Pons (tissue), 1 donor: ENCODE data around the gene FHIT.
"Not testable (repeated sequence)": the region's sequence is repeated elsewhere in the genome, so short reads cannot be mapped to it uniquely, and the experiment has no call there.

Experiments
- DNase-seq: peaks from one replicate; pipeline ENCODE4 v3.0.0-alpha.2; 2016; ENCODE audit warnings: low spot score

FHIT gene

GRCh38 chr3:60557122-60557521, 694.1 kb downstream of the FHIT start:
- DNase-seq, result no peak

- no peak for DNase-seq
These were observed 695.4 kb downstream of the FHIT start for GRCh38 chr3:60555686-60556354.

- no peak for DNase-seq
These were observed 698.1 kb downstream of the FHIT start for GRCh38 chr3:60553144-60553543.

DNA sequence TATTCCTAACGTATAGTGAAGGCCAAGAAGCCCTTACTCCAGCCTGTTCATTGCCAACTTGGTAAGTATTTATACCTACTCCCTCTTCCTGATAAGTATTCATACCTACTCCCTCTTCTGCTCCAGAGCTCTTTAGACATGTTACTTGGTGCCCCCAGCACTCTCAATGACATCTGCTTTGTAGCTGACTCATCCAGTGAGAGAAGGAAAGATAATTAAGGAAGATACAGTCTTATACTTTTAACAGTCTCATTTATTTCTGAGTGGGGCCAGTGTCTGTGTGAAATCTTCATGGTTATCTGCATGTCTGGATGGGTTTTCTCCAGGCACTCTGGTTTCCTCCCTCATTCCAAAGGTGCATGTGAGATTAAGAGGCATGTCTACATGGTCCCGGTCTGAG, 698.7 kb downstream of the FHIT start:
- DNase-seq, result no peak

DNA sequence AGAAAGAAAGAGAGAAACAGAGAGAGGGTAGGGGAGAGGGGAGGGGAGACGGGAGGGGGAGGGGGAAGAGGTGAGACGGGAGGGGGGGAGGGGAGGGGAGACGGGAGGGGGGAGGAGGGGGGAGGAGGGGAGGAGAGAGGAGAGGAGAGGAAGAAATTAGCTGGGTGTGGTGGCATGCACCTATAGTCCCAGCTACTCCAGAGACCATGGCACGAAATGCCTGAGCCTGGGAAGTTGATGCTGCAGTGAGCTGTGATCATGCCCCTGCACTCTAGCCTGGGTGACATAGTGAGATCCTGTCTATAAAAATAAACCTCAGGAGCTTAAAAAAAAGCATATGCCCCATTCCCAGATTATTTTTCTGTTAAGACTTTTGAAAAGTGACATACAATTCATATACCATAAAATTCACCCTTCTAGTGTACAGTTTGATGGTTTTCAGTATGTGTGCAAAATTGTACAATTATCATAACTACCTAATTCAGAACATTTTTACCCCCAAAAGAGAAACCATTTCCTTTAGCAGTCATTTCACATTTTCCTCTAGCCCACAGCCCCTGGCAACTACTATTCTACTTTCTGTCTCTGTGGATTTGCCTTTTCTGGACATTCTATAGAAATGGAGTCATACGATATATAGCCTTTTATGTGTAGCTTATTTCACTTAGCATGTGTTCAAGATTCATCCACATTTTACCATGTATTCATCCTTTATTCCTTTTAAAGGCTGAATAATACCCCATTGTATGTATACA, 699.6 kb downstream of the FHIT start:
- DNase-seq, result no peak

GRCh38 chr3:60549863-60550262, 701.4 kb downstream of the FHIT start:
- no peak for DNase-seq

DNA sequence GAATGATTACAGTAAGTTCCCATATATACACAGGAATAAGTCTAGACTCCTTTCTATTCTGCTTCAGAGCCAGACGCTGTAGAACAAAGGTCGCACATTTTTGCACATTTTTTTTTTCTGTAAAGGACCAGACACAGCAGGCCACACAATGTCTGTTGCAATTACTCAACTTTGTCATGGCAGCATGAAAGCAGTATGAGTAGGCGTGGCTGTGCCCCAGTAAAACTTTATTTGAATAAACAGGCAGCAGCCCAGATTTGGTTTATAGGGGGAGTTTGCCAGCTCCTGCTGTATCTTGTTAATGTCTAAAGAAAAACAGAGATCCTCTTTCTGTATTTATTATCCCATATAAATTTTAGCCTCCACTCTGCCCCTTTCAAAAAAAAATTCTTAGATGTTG, 708.3 kb downstream of the FHIT start:
- no peak for DNase-seq

- not testable (repeated sequence) for DNase-seq
These were observed 711.9 kb downstream of the FHIT start for GRCh38 chr3:60539394-60539793.

- no peak for DNase-seq
These were observed 714.8 kb downstream of the FHIT start for GRCh38 chr3:60536420-60536819.

DNA sequence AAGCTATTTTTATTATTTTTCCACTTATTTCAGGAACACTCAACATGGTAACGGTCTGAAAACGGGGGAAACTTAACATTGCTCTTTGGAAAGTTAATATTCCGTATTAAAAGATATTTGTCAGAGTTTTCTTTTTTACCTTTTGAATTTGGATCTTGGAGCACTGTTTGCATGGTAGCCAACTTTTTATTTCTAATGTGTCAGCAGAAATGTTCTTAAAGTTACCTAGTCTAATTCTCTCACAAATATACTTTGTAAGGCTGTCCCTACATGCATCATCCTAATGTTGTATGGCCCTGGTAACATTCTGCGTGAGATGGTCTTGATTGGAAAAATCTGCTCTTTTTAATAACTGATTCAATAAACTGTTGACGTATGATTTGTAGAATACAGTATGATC, 719.5 kb downstream of the FHIT start:
- DNase-seq, result no peak

DNA sequence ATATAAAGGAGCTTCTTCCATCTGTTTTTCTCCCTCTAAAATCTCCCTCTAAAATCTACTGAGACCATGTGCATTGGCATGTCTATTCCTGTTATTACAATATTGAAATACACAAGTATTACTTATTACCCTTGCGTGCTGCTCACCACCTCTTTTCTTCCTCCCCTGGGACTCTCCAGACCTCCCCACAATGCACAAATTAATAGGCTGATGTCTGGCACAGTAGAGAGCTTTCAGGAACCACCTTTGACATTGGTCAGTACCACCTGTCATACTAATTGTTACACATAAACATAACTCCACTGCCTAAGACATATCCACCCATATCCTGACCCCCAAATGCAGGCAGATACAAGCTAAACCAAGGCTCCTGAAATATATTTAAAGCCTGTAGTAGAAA, 722.6 kb downstream of the FHIT start:
- no peak for DNase-seq

DNA sequence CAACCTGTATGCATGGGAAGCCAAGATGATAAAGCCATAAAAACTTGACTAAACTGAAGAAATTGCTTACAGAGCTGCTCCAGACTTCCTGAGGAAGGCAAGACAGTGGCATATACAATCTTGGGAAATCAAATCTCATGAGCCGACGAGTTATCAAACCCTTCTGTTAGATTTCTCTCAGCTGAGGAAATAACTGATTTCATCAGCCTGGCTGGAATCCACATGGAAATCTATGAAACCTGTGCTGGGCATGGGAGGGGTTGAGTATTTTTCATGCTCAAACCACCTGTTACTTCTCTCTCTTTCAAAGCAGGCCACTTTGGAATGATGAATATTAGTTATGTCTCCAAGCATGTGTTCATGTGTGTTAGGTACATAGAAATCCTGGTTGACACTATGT, 727.7 kb downstream of the FHIT start:
- no peak for DNase-seq

DNA sequence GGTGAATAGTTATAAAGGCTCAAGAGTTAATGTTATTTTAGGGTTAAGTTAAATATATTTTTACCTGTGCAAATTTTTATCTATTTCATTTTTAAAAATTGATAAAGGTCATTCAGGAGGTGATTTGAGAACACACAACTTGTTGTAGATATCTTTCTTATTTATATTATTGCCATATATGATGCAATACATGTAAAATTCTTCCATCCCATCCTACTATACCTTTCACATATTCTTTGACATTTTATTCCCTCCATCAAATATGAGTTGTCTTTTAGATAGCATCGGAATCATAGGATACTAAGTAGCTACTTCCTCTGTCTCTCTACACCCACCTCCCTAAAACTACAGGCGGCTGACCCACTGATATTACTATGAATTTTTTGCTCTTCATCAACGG, 734.1 kb downstream of the FHIT start:
- DNase-seq, result no peak

GRCh38 chr3:60514866-60515265, 736.4 kb downstream of the FHIT start:
- no peak for DNase-seq

DNA sequence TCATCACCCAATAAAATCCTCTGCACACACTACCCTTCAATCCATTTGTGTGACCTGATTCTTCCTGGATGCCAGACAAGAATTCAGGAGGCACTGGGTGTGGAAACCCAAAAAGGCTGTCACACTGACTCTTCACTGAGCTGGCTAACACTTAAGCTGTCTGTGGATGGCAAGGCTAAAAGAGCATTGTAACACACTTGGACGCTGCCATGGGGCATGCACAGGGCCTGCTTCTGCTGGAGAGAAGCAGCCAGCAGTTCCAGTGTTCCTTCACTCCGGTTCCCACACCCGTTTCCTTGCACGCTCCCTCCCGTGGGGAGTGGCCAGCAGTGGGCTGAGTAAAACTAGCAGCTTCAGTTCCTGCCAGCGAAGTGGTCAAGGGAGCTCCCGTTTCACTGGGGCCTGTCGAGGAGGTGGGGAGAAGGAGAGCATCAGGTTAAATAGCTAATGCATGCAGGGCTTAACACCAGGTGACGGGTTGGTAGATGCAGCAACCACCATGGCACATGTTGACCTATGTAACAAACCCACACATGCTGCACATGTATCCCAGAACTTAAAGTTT, 737.1 kb downstream of the FHIT start:
- DNase-seq, result no peak

DNA sequence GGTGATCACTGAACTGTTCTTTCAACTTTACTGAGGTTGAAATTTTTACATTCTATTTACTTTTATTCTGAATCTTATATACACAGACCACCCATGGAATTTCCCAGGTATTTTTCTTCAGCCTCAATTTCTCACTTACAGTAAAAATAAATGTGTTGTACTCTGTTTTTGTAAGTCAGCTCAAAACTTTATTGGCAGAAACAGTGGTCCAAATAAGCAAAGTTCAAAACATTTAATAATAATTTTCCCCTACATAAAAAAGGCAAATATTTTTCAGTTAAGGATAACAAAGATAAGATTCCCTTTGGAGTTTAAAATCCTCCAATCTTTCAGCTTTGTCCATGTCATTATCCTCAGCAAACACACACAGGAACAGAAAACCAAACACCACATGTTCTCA, 738.0 kb downstream of the FHIT start:
- DNase-seq, result no peak

GRCh38 chr3:60512506-60512905, 738.7 kb downstream of the FHIT start:
- DNase-seq, result no peak

DNA sequence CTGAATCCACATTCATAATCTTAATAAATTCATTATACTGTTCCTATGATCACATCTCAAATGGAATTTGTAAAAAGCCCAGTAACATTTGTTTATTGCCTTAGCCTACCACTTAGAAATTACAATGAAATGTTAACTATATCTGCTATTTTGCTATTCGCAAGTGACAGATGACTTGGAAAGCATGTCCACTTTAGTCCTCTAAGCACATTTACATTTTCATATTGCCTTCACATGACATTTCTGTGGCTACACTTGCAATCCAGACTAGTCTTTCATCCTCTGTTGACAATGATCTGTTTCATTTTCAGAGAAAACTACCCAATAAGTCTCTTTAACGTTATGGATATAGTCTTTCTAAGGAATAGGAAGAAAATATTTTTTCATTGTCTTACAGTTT, 741.8 kb downstream of the FHIT start:
- DNase-seq, result no peak

DNA sequence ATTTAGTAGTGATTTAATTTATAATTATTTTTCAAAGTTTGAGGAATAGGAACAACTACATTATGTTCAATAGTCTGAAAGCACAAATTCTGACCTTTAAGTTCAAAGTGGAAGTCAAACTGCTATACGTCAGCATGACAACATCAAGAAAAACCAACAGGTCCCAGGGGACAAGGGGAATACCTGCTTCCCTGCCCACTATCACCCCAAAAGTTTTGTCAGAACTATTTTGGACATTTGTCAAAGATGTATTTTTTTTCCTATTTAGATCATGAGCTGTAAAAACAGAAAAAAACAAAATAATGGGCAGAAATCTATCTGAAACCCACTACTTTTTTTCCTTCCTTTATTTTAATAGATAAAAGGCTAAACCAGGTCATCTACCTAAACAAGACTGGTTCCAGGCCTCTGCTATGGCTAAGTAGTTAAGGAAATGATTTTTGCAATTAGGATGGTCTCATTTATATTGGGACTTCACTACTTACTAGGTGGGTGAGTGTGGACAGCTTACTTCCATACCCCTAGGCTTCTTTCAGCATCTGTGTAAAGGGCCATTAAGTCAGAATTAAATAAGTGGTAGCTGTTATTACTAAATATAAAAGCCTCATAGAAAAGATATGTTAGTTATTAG, 746.3 kb downstream of the FHIT start:
- no peak for DNase-seq

- DNase-seq, result no peak
These were observed 749.9 kb downstream of the FHIT start for GRCh38 chr3:60501314-60501713.

DNA sequence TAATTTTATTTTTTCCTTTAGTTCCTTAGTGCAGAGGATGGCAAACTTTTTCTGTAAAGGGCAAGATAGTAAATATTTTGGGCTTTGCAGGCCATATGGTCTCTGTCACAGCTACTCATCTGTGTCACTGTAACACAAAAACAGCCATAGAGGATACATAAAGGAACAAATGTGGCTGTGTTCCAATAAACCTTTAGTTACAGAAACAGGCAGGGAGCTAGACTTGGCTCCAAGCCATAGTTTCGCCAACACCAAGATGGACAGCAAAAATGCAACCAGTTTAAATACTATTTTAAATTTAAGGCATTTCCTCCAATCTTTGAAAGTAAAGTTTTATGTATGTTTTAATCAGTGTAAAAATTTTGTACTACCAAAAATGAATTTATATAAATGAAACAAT, 753.4 kb downstream of the FHIT start:
- no peak for DNase-seq

- DNase-seq, result no peak
These were observed 760.3 kb downstream of the FHIT start for GRCh38 chr3:60490992-60491391.

DNA sequence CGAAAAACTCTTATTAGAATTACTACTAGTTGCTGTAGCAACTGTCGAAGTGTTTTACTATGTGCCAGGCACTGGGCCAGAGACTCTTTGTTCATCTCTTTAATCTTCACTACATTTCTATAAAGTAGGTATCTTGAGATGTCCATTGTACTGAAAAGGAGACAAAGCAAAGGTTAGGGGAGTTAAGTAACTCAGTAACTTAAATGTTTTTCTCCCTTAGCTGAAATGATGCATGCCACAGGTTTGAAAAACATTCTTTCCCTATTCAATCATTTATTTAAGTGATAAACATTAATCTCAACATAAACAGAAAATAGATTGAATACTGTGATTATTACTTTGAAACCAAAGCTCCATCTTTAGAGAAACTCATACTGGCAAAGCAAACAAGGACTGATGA, 776.2 kb downstream of the FHIT start:
- DNase-seq, result no peak
